ENCODE measurements around the gene CNKSR3. TPM values are rescaled to one million over a fixed set of nuclear protein-coding genes. Genes with fewer than 3 reads are reported as not detected.
"Not testable (repeated sequence)": the region's sequence is repeated elsewhere in the genome, so short reads cannot be mapped to it uniquely, and the experiment has no call there.

The CNKSR3 gene
- total and polyA plus RNA-seq, 7 experiments from 2014 or later = 0.01 to 0.17 (median 0.16) TPM; not detected in 4

DNA sequence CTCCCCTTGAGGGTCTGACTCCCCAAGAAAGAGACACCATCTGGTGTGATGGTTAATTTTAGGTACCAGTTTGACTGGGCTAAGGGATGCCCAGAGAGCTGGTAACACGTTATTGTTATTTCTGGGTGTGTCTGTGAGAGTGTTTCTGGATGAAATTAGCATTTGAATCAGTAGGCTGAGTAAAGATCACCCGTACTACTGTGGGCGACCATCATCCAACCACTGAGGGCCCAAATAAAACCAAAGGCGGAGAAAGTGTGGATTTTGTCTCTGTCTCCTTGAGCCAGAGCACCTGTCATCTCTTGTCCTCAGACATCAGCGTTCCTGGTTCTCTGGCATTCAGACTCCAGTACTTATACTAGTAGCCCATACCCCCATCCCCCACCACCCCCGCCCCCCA is 7.9 kb upstream of the CNKSR3 start:
- no peak overlapping the region for H3K4me3 ChIP-seq (ENCODE audit: low read length)
- Mint-ChIP-seq H3K36me3 (no peaks in the 10 kb centered on the region), H3K4me1 (no peaks in the 10 kb centered on the region), H3K27ac (no peak overlapping the region), H3K27me3 (peaks cover 9 to 35% (median 12%) of the 10 kb centered on the region in 5 donors), H3K9me3 (no peaks in the 10 kb centered on the region), H3K4me3 (no peak overlapping the region)
- no peaks in the 10 kb centered on the region for H3K9me3 ChIP-seq (ENCODE audit: control insufficient read depth in 2 of 3, low read length in 3 of 3)
- H3K27me3 ChIP-seq (ENCODE audit: control insufficient read depth in 2 of 2, insufficient read depth in 2 of 2, low read length in 2 of 2) = no peaks in the 10 kb centered on the region
- ATAC-seq (no peak), DNase-seq (no peak)
- no peaks in the 10 kb centered on the region for H3K36me3 ChIP-seq (ENCODE audit: control insufficient read depth in 2 of 3, insufficient read depth in 3 of 3, low read length in 3 of 3)
- H3K27ac ChIP-seq (ENCODE audit: low read depth, low read length) = no peak overlapping the region
- ChIA-PET POLR2A (no interaction called here), CTCF (no interaction called here)
- intact Hi-C loops (cut with micrococcal nuclease) = no loop called here
- no peaks in the 10 kb centered on the region for H3K4me1 ChIP-seq (ENCODE audit: control insufficient read depth in 2 of 2, insufficient read depth in 2 of 2, low read length in 2 of 2)

- CTCF ChIA-PET = no interaction called here
- Histone ChIP-seq H3K27me3 (ENCODE audit: control insufficient read depth in 2 of 2, insufficient read depth in 2 of 2, low read length in 2 of 2) (no peaks in the 10 kb centered on the region), H3K4me3 (ENCODE audit: low read length) (no peak overlapping the region), H3K4me1 (ENCODE audit: control insufficient read depth in 2 of 2, insufficient read depth in 2 of 2, low read length in 2 of 2) (no peaks in the 10 kb centered on the region), H3K36me3 (ENCODE audit: control insufficient read depth in 2 of 3, insufficient read depth in 3 of 3, low read length in 3 of 3) (no peaks in the 10 kb centered on the region), H3K9me3 (ENCODE audit: control insufficient read depth in 2 of 3, low read length in 3 of 3) (no peaks in the 10 kb centered on the region), H3K27ac (ENCODE audit: low read depth, low read length) (no peak overlapping the region)
- POLR2A ChIA-PET = no interaction called here
- peaks cover 0 to 2% (median 0%) of the 10 kb centered on the region in 11 donors for H3K9me3 Mint-ChIP-seq
- H3K4me1 Mint-ChIP-seq = peaks cover 0 to 6% (median 4%) of the 10 kb centered on the region in 7 donors
- intact Hi-C loops (cut with micrococcal nuclease) = no loop called here
- DNase-seq = no peak
- H3K4me3 Mint-ChIP-seq = no peak overlapping the region
- H3K27ac Mint-ChIP-seq = no peak overlapping the region
- H3K36me3 Mint-ChIP-seq = no peaks in the 10 kb centered on the region
- H3K27me3 Mint-ChIP-seq = peaks cover 26 to 46% (median 29%) of the 10 kb centered on the region in 5 donors
- ATAC-seq = no peak
Observed at GRCh38 chr6:154516276-154516675, 5.8 kb upstream of the CNKSR3 start.

GRCh38 chr6:154515826-154516225 is 5.3 kb upstream of the CNKSR3 start:
- Histone ChIP-seq H3K36me3 (ENCODE audit: control insufficient read depth in 2 of 3, insufficient read depth in 3 of 3, low read length in 3 of 3) (no peaks in the 10 kb centered on the region), H3K27ac (ENCODE audit: low read depth, low read length) (no peak overlapping the region), H3K4me3 (ENCODE audit: low read length) (no peak overlapping the region), H3K4me1 (ENCODE audit: control insufficient read depth in 2 of 2, insufficient read depth in 2 of 2, low read length in 2 of 2) (no peaks in the 10 kb centered on the region), H3K27me3 (ENCODE audit: control insufficient read depth in 2 of 2, insufficient read depth in 2 of 2, low read length in 2 of 2) (no peaks in the 10 kb centered on the region), H3K9me3 (ENCODE audit: control insufficient read depth in 2 of 3, low read length in 3 of 3) (no peaks in the 10 kb centered on the region)
- DNase-seq (no peak), ATAC-seq (no peak)
- Mint-ChIP-seq H3K27me3 (peaks cover 26 to 48% (median 33%) of the 10 kb centered on the region in 5 donors), H3K27ac (no peak overlapping the region), H3K36me3 (no peaks in the 10 kb centered on the region), H3K9me3 (peaks cover 0 to 2% (median 0%) of the 10 kb centered on the region in 11 donors), H3K4me1 (peaks cover 2 to 7% (median 4%) of the 10 kb centered on the region in 7 donors), H3K4me3 (no peak overlapping the region)
- intact Hi-C loops (cut with micrococcal nuclease) = no loop called here
- ChIA-PET CTCF (no interaction called here), POLR2A (no interaction called here)

DNA sequence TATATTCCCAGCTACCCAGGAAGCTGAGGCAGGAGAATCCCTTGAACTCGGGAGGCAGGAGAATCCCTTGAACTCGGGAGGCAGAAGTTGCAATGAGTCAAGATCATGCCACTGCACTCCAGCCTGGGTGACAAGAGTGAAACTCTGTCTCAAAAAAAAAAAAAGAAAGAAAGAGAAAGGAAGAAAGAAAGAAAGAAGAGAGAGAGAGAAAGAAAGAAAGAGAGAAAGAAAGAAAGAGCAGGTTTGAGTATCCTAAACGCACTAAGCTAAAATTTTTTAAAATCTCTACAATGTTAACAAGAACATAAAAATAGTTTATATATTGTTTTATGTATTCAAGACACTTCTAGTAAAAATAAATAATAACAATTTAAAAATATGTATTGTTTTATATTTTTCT is 4.6 kb upstream of the CNKSR3 start:
- H3K4me3 ChIP-seq (ENCODE audit: low read length); H3K9me3 Mint-ChIP-seq; H3K27ac ChIP-seq (ENCODE audit: low read depth, low read length); ATAC-seq; H3K27me3 ChIP-seq (ENCODE audit: control insufficient read depth in 2 of 2, insufficient read depth in 2 of 2, low read length in 2 of 2); intact Hi-C loops (cut with micrococcal nuclease); H3K27ac Mint-ChIP-seq; H3K36me3 ChIP-seq (ENCODE audit: control insufficient read depth in 2 of 3, insufficient read depth in 3 of 3, low read length in 3 of 3); H3K36me3 Mint-ChIP-seq; H3K4me1 ChIP-seq (ENCODE audit: control insufficient read depth in 2 of 2, insufficient read depth in 2 of 2, low read length in 2 of 2); H3K4me3 Mint-ChIP-seq; H3K4me1 Mint-ChIP-seq; POLR2A ChIA-PET; H3K9me3 ChIP-seq (ENCODE audit: control insufficient read depth in 2 of 3, low read length in 3 of 3); DNase-seq; CTCF ChIA-PET: not testable (repeated sequence)
- H3K27me3 Mint-ChIP-seq = peaks cover 26 to 51% (median 36%) of the 10 kb centered on the region in 5 donors

GRCh38 chr6:154514481-154514880 is 4.0 kb upstream of the CNKSR3 start:
- Histone ChIP-seq H3K27me3 (ENCODE audit: control insufficient read depth in 2 of 2, insufficient read depth in 2 of 2, low read length in 2 of 2) (no peaks in the 10 kb centered on the region), H3K36me3 (ENCODE audit: control insufficient read depth in 2 of 3, insufficient read depth in 3 of 3, low read length in 3 of 3) (no peaks in the 10 kb centered on the region), H3K9me3 (ENCODE audit: control insufficient read depth in 2 of 3, low read length in 3 of 3) (no peaks in the 10 kb centered on the region), H3K4me1 (ENCODE audit: control insufficient read depth in 2 of 2, insufficient read depth in 2 of 2, low read length in 2 of 2) (no peaks in the 10 kb centered on the region), H3K4me3 (ENCODE audit: low read length) (no peak overlapping the region), H3K27ac (ENCODE audit: low read depth, low read length) (no peak overlapping the region)
- Mint-ChIP-seq H3K9me3 (peaks cover 0 to 2% (median 0%) of the 10 kb centered on the region in 11 donors), H3K4me1 (peaks cover 3 to 10% (median 6%) of the 10 kb centered on the region in 7 donors), H3K36me3 (no peaks in the 10 kb centered on the region), H3K27me3 (peaks cover 20 to 51% (median 31%) of the 10 kb centered on the region in 5 donors), H3K4me3 (no peak overlapping the region), H3K27ac (no peak overlapping the region)
- CTCF ChIA-PET = no interaction called here
- ATAC-seq (no peak), DNase-seq (no peak)
- intact Hi-C loops (cut with micrococcal nuclease) = no loop called here
- POLR2A ChIA-PET = no interaction called here

- intact Hi-C loops (cut with micrococcal nuclease) = no loop called here
- ATAC-seq (no peak), DNase-seq (no peak)
- H3K4me1 Mint-ChIP-seq = peaks cover 6 to 13% (median 8%) of the 10 kb centered on the region in 7 donors
- no peak overlapping the region for H3K27ac Mint-ChIP-seq
- H3K36me3 Mint-ChIP-seq = no peaks in the 10 kb centered on the region
- Histone ChIP-seq H3K27ac (ENCODE audit: low read depth, low read length) (no peak overlapping the region), H3K4me1 (ENCODE audit: control insufficient read depth in 2 of 2, insufficient read depth in 2 of 2, low read length in 2 of 2) (no peaks in the 10 kb centered on the region), H3K4me3 (ENCODE audit: low read length) (no peak overlapping the region), H3K27me3 (ENCODE audit: control insufficient read depth in 2 of 2, insufficient read depth in 2 of 2, low read length in 2 of 2) (no peaks in the 10 kb centered on the region), H3K36me3 (ENCODE audit: control insufficient read depth in 2 of 3, insufficient read depth in 3 of 3, low read length in 3 of 3) (no peaks in the 10 kb centered on the region), H3K9me3 (ENCODE audit: control insufficient read depth in 2 of 3, low read length in 3 of 3) (no peaks in the 10 kb centered on the region)
- CTCF ChIA-PET = no interaction called here
- peaks cover 21 to 55% (median 37%) of the 10 kb centered on the region in 5 donors for H3K27me3 Mint-ChIP-seq
- POLR2A ChIA-PET = no interaction called here
- H3K4me3 Mint-ChIP-seq = no peak overlapping the region
- peaks cover 0 to 2% (median 0%) of the 10 kb centered on the region in 11 donors for H3K9me3 Mint-ChIP-seq
Observed at GRCh38 chr6:154513601-154514320, 3.3 kb upstream of the CNKSR3 start.

DNA sequence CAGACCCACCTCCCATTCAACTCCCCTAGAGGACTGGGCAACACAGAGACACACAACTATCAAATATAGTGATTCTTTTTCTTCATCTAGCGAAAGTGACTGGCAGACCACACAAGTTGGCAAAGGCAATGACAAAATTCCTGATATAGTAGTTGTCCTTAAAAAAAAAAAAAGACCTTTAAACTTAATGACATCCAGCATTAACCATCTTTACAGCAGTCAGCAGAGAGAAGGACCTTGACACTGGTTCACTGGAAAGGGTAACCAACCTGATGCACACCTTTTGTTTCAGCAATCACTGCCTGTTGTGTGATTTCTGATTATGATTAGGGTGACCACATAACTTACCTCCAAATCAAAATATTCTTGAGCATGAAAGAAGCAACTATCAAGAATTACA is 1.7 kb upstream of the CNKSR3 start:
- ChIA-PET POLR2A (no interaction called here), CTCF (no interaction called here)
- Histone ChIP-seq H3K9me3 (ENCODE audit: control insufficient read depth in 2 of 3, low read length in 3 of 3) (no peaks in the 10 kb centered on the region), H3K27ac (ENCODE audit: low read depth, low read length) (no peak overlapping the region), H3K27me3 (ENCODE audit: control insufficient read depth in 2 of 2, insufficient read depth in 2 of 2, low read length in 2 of 2) (no peaks in the 10 kb centered on the region), H3K36me3 (ENCODE audit: control insufficient read depth in 2 of 3, insufficient read depth in 3 of 3, low read length in 3 of 3) (no peaks in the 10 kb centered on the region), H3K4me3 (ENCODE audit: low read length) (no peak overlapping the region), H3K4me1 (ENCODE audit: control insufficient read depth in 2 of 2, insufficient read depth in 2 of 2, low read length in 2 of 2) (no peaks in the 10 kb centered on the region)
- Mint-ChIP-seq H3K9me3 (peaks cover 0 to 2% (median 0%) of the 10 kb centered on the region in 11 donors), H3K27me3 (peaks cover 35 to 69% (median 53%) of the 10 kb centered on the region in 5 donors), H3K27ac (no peak overlapping the region), H3K36me3 (no peaks in the 10 kb centered on the region), H3K4me3 (peak overlapping the region in 3 of 10 donors; percentile 17 to 44 (median 20)), H3K4me1 (peaks cover 6 to 17% (median 13%) of the 10 kb centered on the region in 7 donors)
- intact Hi-C loops (cut with micrococcal nuclease) = no loop called here
- no peak for ATAC-seq
- no peak for DNase-seq

Data from naive thymus-derived CD4-positive, alpha-beta T cell (primary cell).